ENCODE data around the gene B4GALNT1. TPM values are rescaled to one million over a fixed set of nuclear protein-coding genes. Genes with fewer than 3 reads are reported as not detected.

The B4GALNT1 gene
- total and polyA plus RNA-seq, 10 donors = 0.39 to 2.2 (median 0.88) TPM

DNA sequence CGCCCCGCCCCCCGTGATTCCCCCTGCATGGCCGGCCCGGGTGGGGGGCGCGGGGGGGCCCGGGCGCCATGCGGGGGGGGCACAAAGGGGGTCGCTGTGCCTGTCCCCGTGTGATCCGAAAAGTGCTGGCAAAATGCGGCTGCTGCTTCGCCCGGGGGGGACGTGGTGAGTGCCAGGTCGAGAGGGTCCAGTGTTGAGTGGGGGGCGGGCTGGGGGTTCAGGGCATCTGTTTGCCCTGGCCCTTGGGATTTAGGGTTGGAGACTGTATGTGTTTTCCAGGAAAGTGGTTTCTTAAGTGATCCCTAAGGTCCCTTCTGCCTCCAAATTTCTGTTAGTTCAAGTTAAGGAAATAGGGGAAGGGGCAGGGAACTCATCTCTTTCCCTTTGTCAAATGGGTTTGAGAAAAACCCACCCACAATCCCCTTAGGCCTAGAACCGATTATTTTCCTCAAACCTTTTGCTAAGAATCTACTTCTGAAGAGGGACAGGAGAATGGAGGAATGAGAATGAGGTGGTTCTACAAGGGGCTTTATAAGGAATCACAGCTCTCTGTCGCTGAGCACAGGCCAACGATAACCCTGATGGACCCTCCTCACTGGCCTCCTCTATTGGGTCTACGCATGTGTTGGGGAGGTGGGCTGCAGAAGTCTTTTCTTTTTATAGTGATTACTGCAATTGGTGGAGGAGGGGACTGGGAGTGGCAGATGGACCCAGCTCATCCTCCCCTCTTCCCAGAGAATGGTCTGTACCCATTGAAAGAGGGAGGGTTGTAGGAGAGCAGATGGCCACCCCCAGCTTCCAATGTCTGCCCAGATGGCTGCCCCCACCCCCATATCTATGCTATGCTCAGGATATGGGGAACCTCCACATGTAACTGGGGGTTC lies 20.9 kb downstream of the B4GALNT1 start:
- intact Hi-C loops (cut with DNase I; ENCODE audit: low total_unique reads) = no loop called here
- Histone ChIP-seq H3K27me3 (replicated peaks in 1 of 7) (peaks cover 0 to 83% (median 35%) of the 10 kb centered on the region in 7 donors), H3K9me3 (no peaks in the 10 kb centered on the region), H3K36me3 (peaks cover 0 to 26% (median 0%) of the 10 kb centered on the region in 6 donors), H3K4me3 (peak overlapping the region; percentile 33 to 80 (median 48)), H3K4me1 (peaks cover 13 to 57% (median 45%) of the 10 kb centered on the region in 6 donors), H3K27ac (peak overlapping the region; percentile 29 to 83 (median 69))
- DNase-seq = no peak
- 17 to 36% (median 21%) methylated on average over 10 to 23 of the region's 23 CpGs for WGBS, 5 donors
- no peak for TF ChIP-seq POLR2AphosphoS5 (IDR thresholded peaks at IDR 0.05)
- no peak for TF ChIP-seq POLR2A (IDR thresholded peaks at IDR 0.05)
- no peak for TF ChIP-seq CTCF (IDR thresholded peaks at IDR 0.05 in 8 of 11, conservative IDR thresholded peaks at IDR 0.05 in 3 of 11)

DNA sequence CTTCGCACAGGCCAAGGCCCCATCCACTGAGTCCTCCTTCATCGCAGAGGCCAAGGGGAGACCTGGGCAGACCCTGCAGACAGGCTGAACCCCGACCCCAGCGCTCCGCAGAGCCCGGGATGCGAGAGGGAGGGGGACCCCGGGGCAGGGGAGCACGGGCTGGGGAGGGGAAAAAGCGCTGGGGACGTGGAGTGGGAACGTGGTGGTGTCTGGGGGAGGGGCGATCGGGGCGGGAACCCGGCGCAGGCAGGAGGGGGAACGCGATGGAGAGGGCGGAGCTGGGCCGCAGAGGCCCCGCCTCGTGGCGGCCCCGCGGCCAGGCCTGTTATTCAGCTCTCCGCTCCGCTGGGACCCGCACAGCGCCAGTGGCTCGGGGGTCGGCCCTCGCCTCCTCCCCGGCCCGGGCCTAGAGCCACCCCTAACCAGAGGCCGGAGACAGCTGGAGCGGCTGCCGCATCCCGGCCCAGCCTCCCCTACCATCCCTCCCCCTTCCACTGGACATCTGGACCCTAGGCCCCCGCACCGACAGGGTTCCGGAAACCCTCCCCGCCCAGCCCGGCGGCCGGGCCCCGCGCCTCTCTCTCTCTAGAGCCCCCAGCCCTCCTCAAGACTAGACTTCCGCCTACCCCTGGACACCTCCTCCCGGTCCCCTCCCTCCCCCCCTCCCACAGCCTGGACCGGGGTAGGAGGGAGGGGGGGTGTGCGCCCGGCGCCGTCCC lies 21.7 kb downstream of the B4GALNT1 start, which contains the start of gene ARHGEF25:
Gene ARHGEF25, plus strand, starts transcription at position 328 of the 719 bp plus-strand sequence. CDS start 460 bp downstream, outside the sequence.
- peak within 1 kb of the TSS; percentile 29 to 83 (median 69) for H3K27ac ChIP-seq
- no peak for DNase-seq
- H3K4me3 ChIP-seq = peak within 1 kb of the TSS; percentile 33 to 80 (median 48)
- intact Hi-C loops (cut with DNase I; ENCODE audit: low total_unique reads) = no loop called here
- peaks cover 13 to 58% (median 45%) of the 10 kb centered on the region in 6 donors for H3K4me1 ChIP-seq
- H3K9me3 ChIP-seq = no peaks in the 10 kb centered on the region
- H3K27me3 ChIP-seq (replicated peaks in 1 of 7) = peaks cover 0 to 78% (median 35%) of the 10 kb centered on the region in 7 donors
- TF ChIP-seq POLR2AphosphoS5 (IDR thresholded peaks at IDR 0.05) (peak; percentile 16 to 64 (median 47)), CTCF (IDR thresholded peaks at IDR 0.05 in 8 of 11, conservative IDR thresholded peaks at IDR 0.05 in 3 of 11) (no peak)
- H3K36me3 ChIP-seq = peaks cover 0 to 28% (median 0%) of the 10 kb centered on the region in 6 donors
- 1% methylated on average over 25 to 54 of the region's 55 CpGs for WGBS, 5 donors

- H3K4me1 ChIP-seq = peaks cover 13 to 65% (median 49%) of the 10 kb centered on the region in 6 donors
- TF ChIP-seq CTCF (IDR thresholded peaks at IDR 0.05 in 8 of 11, conservative IDR thresholded peaks at IDR 0.05 in 3 of 11) = no peak
- no peak for TF ChIP-seq POLR2A (IDR thresholded peaks at IDR 0.05)
- TF ChIP-seq POLR2AphosphoS5 (IDR thresholded peaks at IDR 0.05) = no peak
- peaks cover 0 to 22% (median 0%) of the 10 kb centered on the region in 6 donors for H3K36me3 ChIP-seq
- peak overlapping the region; percentile 33 to 80 (median 48) for H3K4me3 ChIP-seq
- H3K27me3 ChIP-seq (replicated peaks in 1 of 7) = peaks cover 0 to 78% (median 35%) of the 10 kb centered on the region in 7 donors
- no peak for DNase-seq
- H3K9me3 ChIP-seq = no peaks in the 10 kb centered on the region
- WGBS, 5 donors = 2 to 6% (median 5%) methylated on average over 15 to 29 of the region's 29 CpGs
- intact Hi-C loops (cut with DNase I; ENCODE audit: low total_unique reads) = no loop called here
- peak overlapping the region in 7 of 8 donors; percentile 29 to 83 (median 69) for H3K27ac ChIP-seq
These were observed 22.4 kb downstream of the B4GALNT1 start for GRCh38 chr12:57610554-57611107.
